HFF-Myc (cell line): Measurements from ENCODE around the gene NABP1.

Source experiments
- DNase-seq: peaks from one replicate; pipeline ENCODE4 v3.0.0-alpha.2; 2011; ENCODE audit warnings: low read depth; ENCODE audit errors: extremely low read depth
- H3K4me3 ChIP-seq: replicated peaks from 2 replicates; pipeline ENCODE4 v1.5.1; 2011; ENCODE audit warnings: low read depth, mild to moderate bottlenecking, control low read depth, low read length
- TF ChIP-seq, protein P1 (sequence below): IDR thresholded peaks from 2 replicates; pipeline ENCODE4 v1.5.1; 2012; ENCODE audit warnings: mild to moderate bottlenecking, low read depth, low read length, control low read depth; ENCODE audit errors: missing control alignments

The NABP1 gene

DNA sequence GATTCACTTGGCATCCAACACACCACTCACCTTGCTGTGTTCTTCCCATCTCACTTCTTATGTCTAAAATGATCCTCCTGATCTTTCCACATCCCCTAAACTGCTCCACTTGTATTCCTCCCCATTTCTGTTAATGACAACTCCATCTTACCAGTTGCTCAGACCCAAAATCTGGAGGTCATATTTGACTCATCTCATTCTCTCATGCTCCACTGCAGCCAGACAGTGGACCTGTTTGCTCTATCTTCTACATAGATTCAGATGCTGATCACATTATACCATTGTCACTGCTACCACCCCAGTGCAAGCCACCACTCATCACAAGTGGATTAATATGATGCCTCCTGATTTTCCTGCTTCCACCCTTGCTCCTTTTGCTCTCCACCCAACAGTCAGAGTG lies 7.9 kb upstream of the NABP1 start:
- no peak overlapping the region for H3K4me3 ChIP-seq
- DNase-seq, result no peak
- TF ChIP-seq, protein P1, sequence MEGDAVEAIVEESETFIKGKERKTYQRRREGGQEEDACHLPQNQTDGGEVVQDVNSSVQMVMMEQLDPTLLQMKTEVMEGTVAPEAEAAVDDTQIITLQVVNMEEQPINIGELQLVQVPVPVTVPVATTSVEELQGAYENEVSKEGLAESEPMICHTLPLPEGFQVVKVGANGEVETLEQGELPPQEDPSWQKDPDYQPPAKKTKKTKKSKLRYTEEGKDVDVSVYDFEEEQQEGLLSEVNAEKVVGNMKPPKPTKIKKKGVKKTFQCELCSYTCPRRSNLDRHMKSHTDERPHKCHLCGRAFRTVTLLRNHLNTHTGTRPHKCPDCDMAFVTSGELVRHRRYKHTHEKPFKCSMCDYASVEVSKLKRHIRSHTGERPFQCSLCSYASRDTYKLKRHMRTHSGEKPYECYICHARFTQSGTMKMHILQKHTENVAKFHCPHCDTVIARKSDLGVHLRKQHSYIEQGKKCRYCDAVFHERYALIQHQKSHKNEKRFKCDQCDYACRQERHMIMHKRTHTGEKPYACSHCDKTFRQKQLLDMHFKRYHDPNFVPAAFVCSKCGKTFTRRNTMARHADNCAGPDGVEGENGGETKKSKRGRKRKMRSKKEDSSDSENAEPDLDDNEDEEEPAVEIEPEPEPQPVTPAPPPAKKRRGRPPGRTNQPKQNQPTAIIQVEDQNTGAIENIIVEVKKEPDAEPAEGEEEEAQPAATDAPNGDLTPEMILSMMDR, result no peak

DNA sequence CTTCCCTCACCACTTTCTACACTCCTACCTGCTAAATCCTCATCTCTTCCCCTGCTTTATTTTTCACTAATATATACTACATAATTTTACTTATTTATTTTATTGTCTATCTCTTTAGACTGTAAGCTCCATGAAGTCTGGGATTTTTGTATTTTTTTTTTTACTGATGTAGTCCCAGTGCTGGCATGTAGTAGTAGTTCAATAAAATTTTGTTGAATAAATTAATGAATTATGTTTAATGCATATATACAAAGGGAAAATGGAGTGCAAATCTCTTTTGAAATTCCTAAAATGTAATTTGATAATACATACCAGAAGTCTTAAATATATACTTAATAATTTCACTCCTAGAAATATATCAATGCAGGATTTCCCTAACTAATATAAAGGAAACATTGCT lies 7.1 kb upstream of the NABP1 start:
- TF ChIP-seq, protein P1, result no peak

DNA sequence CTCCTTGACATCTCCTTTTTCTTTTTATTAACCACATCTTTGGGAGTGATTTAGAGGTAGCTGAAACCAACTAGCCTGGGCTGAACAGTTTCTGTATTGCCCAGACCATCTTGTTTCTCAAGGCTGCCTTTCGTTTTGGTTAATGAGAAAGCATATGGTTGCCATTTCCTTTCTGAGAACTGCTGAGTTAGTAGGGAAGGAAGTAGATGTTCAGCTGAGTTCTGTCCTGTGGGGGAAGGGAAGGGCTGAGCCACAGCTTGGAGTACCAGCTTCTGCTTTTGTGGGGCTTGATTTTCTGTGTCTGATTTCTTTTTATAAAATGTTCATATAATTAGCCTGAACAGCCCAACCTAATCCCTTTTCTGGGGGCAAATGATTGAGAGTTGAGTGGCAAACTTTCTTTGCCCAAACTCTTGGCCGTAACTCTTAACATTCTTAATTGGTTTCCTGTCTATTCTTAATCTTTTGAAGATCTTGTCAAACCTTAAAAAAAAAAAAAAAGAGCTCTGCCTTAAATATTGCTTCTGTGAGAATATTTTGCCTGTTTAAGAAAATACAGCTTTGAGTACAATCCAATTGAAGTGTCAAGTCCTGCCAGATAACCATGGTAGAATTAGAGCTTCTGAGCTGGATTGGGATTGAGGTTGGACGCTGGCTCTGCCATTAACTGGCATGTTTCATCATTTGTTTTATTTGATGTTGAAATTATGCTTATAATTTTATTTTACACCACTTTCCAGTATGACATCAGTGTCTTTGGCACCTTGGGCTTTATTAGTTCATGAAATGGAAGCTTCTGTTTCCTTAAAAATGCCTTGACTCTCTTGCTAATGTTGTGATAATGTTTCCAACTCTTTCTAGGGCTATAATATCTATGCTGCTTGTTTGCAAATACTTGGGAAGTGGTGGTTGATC lies 1.9 kb upstream of the NABP1 start:
- no peak for DNase-seq
- H3K4me3 ChIP-seq, result no peak overlapping the region
- TF ChIP-seq, protein P1, result no peak

More for the DNA sequence above, 7.1 kb upstream of the NABP1 start:
- H3K4me3 ChIP-seq, result no peak overlapping the region
- DNase-seq, result no peak

DNA sequence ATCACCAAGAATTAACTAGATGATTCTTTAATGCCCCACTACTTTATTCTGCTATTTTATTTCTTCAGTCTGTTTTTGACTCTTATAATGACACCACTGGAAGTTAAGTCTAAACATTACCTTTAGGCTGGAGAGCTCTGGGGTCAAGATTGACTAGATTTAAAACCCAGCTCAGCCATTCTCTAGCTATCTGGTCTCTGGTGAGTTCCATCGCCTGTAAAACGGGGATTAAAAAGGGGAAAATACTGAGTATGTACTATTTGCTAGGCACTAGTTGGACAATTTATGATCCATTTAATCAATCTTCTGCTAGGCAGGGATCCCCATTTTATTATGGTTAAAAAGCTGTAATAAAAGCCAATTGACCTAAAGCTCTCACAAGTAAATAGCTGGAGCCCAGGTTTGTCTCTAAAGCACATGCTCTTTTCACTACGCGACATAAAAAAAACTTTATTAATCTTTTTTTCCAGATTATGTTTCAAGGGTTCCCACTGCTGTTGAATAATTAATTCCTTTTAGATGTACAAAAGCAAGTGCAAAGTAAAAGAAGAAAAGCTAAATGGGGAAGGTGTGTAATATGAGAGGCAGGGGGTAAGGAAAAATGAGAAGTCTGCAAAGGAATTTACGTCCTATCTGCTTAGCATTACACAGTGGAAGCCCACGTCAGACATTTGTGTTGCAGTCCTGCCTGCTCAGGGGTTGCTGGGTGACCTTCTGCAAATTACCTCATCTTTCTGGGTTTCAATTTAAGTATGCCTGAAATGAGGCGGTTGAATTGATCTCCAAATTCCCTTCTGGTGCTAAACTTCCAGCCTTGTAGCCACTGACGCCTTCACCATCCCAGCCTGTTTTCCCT lies 918 bp upstream of the NABP1 start:
- H3K4me3 ChIP-seq, result peak overlapping the region; percentile 67
- no peak for DNase-seq
- TF ChIP-seq, protein P1, result no peak

DNA sequence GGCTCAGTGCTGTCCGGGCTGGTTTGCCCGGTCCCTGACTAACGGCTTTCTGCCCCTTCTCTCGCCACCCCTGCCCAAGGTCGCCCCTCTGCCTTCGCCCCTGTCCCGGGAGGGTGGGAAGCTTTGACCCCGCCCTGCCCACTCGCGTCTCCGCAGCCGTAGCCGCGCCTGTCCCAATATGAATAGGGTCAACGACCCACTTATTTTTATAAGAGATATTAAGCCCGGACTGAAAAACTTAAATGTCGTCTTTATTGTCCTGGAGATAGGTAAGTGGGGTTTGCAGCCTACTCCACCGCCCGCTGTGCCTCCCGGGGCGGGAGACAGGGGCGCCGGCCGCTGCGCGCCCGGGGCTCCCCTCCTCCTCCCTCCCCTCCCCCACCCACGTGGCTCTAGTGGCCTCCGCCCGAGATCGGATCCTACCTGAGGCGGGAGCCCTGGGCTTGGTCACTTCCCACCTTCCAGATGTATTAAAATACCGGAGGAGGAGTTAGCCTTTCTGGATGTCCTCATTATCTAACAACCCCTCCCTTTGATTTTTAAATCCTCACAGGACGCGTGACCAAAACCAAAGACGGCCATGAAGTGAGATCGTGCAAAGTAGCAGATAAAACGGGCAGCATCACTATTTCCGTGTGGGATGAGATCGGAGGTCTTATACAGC lies 633 bp downstream of the NABP1 start:
- DNase-seq, result no peak
- TF ChIP-seq, protein P1, result no peak
- peak overlapping the region; percentile 67 for H3K4me3 ChIP-seq

DNA sequence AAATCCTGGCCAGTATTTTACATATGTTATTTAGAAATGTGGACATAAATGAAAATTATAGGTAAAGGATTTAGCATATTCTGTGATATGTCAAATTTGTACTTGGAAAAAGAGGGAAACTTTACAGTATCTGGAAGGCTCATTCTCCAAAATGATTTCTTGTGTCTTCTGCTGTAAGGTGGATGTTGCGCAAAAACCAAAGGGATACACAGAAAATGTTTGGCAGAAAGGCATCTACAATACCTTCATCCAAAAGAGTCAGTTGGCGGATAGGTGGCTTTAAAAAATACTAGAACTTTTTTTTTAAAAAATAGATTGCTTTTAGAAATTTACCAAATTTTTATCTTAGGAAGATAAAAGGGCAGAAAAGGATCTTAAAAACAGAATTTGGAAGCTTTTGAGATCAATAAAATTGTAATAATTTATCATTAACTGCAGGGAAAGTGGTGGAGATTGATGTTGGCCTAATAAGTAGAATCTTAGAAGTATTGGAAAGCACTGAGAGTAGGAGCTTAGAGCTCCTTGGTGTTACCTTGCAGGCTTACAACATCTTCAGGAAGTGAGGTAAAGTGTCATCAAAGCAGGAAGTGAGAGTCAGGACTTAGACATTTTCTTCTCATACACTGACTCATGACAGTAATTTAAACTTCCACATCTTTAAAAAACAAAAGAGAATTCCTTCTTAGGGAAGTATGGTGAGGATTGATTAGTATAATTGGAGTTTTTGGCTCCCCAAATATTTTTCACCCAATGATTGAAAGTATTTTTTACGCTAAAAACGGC lies 2.1 kb downstream of the NABP1 start:
- TF ChIP-seq, protein P1, result no peak
- peak overlapping the region; percentile 67 for H3K4me3 ChIP-seq
- no peak for DNase-seq
